ENCODE data around the gene PAK6.

PAK6 gene

GRCh38 chr15:40241269-40242212 lies 2.7 kb downstream of the PAK6 start:
- no peak for DNase-seq (ENCODE audit: low read depth)

- no peak for DNase-seq (ENCODE audit: low read depth)
Measured at GRCh38 chr15:40242213-40242599, 3.3 kb downstream of the PAK6 start.

- no peak for DNase-seq (ENCODE audit: low read depth)
Measured at GRCh38 chr15:40242601-40243000, 3.7 kb downstream of the PAK6 start.

GRCh38 chr15:40243126-40243810 lies 4.4 kb downstream of the PAK6 start:
- no peak for DNase-seq (ENCODE audit: low read depth)

GRCh38 chr15:40244961-40245523 lies 6.2 kb downstream of the PAK6 start:
- no peak for DNase-seq (ENCODE audit: low read depth)

- no peak for DNase-seq (ENCODE audit: low read depth)
Measured at GRCh38 chr15:40245666-40246450, 7.0 kb downstream of the PAK6 start.

GRCh38 chr15:40246496-40247280 lies 7.8 kb downstream of the PAK6 start:
- no peak for DNase-seq (ENCODE audit: low read depth)

GRCh38 chr15:40247406-40247971 lies 8.6 kb downstream of the PAK6 start:
- DNase-seq (ENCODE audit: low read depth): no peak

- no peak for DNase-seq (ENCODE audit: low read depth)
Measured at GRCh38 chr15:40248006-40248783, 9.3 kb downstream of the PAK6 start.

GRCh38 chr15:40249477-40250303 lies 10.8 kb downstream of the PAK6 start:
- DNase-seq (ENCODE audit: low read depth): peak; percentile 90

- no peak for DNase-seq (ENCODE audit: low read depth)
Measured at GRCh38 chr15:40250304-40250656, 11.4 kb downstream of the PAK6 start.

GRCh38 chr15:40250771-40251483 lies 12.1 kb downstream of the PAK6 start:
- no peak for DNase-seq (ENCODE audit: low read depth)

GRCh38 chr15:40251486-40252140 lies 12.8 kb downstream of the PAK6 start:
- DNase-seq (ENCODE audit: low read depth): no peak

GRCh38 chr15:40252141-40252437 lies 13.2 kb downstream of the PAK6 start:
- no peak for DNase-seq (ENCODE audit: low read depth)

- DNase-seq (ENCODE audit: low read depth): no peak
Measured at GRCh38 chr15:40252438-40253166, 13.7 kb downstream of the PAK6 start.

- DNase-seq (ENCODE audit: low read depth): no peak
Measured at GRCh38 chr15:40253167-40253790, 14.4 kb downstream of the PAK6 start.

GRCh38 chr15:40254452-40254851 lies 15.6 kb downstream of the PAK6 start:
- DNase-seq (ENCODE audit: low read depth): no peak

All from EH (cell line).